ENCODE results near the gene PRKCA. TPM values are rescaled to one million over a fixed set of nuclear protein-coding genes. Genes with fewer than 3 reads are reported as not detected.

PRKCA gene
- total RNA-seq, 6 experiments from 2014 or later: 81.2 to 106 (median 92.9) TPM

DNA sequence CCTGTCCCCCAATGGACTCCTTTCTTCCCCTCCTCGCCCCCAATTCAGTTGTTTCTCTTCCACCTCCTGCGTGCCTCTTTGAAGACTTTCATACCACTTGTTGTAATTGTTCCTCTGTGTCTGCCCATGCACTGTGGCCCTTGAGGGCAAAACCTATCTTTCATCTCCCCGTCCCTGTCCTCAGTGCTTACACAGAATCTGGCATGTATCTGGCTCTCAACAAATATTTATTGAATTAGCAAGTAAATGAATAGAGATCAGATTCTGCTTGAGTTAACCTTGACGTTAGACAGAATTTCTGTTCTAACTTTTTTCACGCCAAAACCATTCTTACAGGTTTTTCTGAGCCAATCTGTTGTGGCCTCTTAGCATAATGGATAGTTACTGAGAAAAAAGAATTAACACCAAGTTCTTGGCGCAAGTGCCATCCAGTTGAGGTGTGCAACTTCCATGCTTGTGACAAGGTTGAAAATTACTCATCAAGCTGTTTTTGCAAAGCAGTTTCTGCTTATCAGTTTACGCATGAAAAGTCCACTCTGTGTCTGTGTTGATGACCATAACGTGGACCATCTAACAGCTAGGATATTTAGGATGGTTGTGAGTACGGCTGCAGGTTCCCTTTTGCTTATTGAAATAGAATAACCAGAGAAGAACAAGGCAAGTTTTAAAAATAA is 215.1 kb downstream of the PRKCA start:
- Mint-ChIP-seq H3K27me3 (ENCODE audit: insufficient read depth) (peaks cover 2% of the 10 kb centered on the region; the same call in 1 of the 2 replicates), H3K9me3 (no peaks in the 10 kb centered on the region)

DNA sequence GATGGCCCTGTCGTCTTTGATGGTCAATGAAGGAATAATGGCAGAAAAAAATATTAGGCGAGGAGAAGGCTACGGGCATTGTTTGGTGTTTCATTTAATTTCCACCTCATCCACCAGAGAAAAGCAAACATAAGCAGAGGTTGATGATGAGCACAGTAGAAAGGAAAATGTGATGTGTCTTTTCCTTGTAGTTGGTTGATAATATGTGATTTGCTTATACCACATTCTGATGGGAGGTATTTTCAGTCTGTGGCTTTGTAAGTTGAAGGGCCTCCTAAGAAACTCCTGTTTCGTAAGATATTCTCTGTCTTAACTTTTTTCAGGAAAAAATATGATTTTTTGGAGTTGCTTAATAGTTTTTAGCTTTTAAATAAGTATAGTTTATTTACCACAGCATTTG is 215.7 kb downstream of the PRKCA start:
- TF ChIP-seq, protein P1, sequence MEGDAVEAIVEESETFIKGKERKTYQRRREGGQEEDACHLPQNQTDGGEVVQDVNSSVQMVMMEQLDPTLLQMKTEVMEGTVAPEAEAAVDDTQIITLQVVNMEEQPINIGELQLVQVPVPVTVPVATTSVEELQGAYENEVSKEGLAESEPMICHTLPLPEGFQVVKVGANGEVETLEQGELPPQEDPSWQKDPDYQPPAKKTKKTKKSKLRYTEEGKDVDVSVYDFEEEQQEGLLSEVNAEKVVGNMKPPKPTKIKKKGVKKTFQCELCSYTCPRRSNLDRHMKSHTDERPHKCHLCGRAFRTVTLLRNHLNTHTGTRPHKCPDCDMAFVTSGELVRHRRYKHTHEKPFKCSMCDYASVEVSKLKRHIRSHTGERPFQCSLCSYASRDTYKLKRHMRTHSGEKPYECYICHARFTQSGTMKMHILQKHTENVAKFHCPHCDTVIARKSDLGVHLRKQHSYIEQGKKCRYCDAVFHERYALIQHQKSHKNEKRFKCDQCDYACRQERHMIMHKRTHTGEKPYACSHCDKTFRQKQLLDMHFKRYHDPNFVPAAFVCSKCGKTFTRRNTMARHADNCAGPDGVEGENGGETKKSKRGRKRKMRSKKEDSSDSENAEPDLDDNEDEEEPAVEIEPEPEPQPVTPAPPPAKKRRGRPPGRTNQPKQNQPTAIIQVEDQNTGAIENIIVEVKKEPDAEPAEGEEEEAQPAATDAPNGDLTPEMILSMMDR (IDR thresholded peaks at IDR 0.05): no peak
- no peak overlapping the region for H3K4me3 Mint-ChIP-seq
- no peaks in the 10 kb centered on the region for H3K9me3 Mint-ChIP-seq
- peaks cover 48% of the 10 kb centered on the region for H3K4me1 Mint-ChIP-seq (ENCODE audit: low read depth)
- H3K36me3 Mint-ChIP-seq (ENCODE audit: low read depth): peaks cover 18% of the 10 kb centered on the region
- no peak overlapping the region for H3K27ac Mint-ChIP-seq
- DNase-seq: no peak
- peaks cover 2% of the 10 kb centered on the region; the same call in 1 of the 2 replicates for H3K27me3 Mint-ChIP-seq (ENCODE audit: insufficient read depth)

More for the DNA sequence above, 215.1 kb downstream of the PRKCA start:
- no peak overlapping the region for H3K4me3 Mint-ChIP-seq
- no peak for DNase-seq
- H3K4me1 Mint-ChIP-seq (ENCODE audit: low read depth): peaks cover 41% of the 10 kb centered on the region
- no peak overlapping the region for H3K27ac Mint-ChIP-seq
- H3K36me3 Mint-ChIP-seq (ENCODE audit: low read depth): peaks cover 18% of the 10 kb centered on the region
- TF ChIP-seq, protein P1 (IDR thresholded peaks at IDR 0.05): no peak

DNA sequence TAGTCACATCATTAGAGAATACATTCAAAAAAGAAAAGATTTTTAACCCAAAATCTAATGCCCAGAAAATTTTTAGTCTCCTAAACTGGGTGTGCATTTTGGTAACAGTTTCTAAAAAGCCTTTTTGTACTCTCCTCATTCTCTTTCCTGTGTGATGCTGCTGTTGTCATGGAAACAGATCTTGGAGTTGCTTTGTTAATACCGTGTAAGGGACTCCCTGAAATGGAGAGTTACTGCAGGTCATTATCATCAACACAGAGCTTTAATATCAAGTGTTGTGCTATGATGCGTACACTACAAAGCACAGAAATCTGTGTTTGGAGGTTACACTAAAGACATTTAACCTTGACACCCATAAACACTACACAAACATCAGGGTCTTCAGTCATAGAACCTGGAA is 216.3 kb downstream of the PRKCA start:
- H3K36me3 Mint-ChIP-seq (ENCODE audit: low read depth): peaks cover 18% of the 10 kb centered on the region
- no peaks in the 10 kb centered on the region for H3K9me3 Mint-ChIP-seq
- H3K27me3 Mint-ChIP-seq (ENCODE audit: insufficient read depth): peaks cover 2% of the 10 kb centered on the region; the same call in 1 of the 2 replicates
- TF ChIP-seq, protein P1 (IDR thresholded peaks at IDR 0.05): no peak
- H3K4me1 Mint-ChIP-seq (ENCODE audit: low read depth): peaks cover 50% of the 10 kb centered on the region
- H3K27ac Mint-ChIP-seq: peak overlapping the region; percentile 11; the same call in 1 of the 2 replicates
- H3K4me3 Mint-ChIP-seq: no peak overlapping the region
- no peak for DNase-seq

DNA sequence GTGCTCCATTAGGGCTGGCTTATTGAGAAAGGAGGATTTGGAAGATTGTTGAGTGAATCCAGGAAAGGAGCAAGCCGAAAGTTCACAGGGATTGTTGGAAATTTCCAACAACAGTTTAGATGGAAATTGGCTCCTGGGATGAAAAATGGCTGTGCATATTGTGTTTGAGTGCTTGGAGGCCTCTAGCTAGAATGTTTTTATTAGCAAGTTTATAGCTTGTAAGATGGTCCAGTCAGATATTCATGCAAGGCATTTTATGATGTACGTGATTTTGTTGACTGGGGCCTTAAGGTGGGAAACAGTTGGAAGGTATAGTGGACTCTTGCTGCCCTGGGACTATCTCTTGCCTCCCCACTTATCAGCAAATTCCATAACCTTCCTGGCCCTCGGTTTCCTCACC is 216.7 kb downstream of the PRKCA start:
- Mint-ChIP-seq H3K27ac (peak overlapping the region; percentile 11; the same call in 1 of the 2 replicates), H3K36me3 (ENCODE audit: low read depth) (peaks cover 18% of the 10 kb centered on the region), H3K9me3 (no peaks in the 10 kb centered on the region), H3K4me1 (ENCODE audit: low read depth) (peaks cover 50% of the 10 kb centered on the region), H3K4me3 (no peak overlapping the region), H3K27me3 (ENCODE audit: insufficient read depth) (peaks cover 2% of the 10 kb centered on the region; the same call in 1 of the 2 replicates)
- TF ChIP-seq, protein P1 (IDR thresholded peaks at IDR 0.05): no peak
- no peak for DNase-seq

DNA sequence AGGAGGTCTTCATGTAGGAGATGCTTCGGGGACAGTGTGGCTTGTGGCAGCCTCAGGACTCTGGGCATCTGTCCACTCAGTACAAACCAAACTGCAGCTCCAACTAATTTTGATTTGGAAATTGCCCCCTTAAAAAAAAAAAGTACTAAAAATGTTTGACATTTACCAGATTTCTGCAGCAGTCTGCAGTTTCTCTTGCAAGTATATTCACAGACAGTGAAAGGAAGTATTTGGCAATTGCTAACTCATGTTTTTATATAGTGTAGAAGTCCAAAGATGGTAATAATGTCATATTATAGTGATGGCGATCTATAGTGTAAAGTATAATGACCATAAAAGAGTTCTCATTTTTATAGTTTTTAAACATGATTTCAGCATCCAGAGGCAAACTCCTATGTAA is 218.6 kb downstream of the PRKCA start:
- no peak for DNase-seq
- TF ChIP-seq, protein P1 (IDR thresholded peaks at IDR 0.05): no peak

More for the DNA sequence above, 218.6 kb downstream of the PRKCA start:
- no peak overlapping the region for H3K4me3 Mint-ChIP-seq
- H3K4me1 Mint-ChIP-seq (ENCODE audit: low read depth): peaks cover 60% of the 10 kb centered on the region
- H3K9me3 Mint-ChIP-seq: no peaks in the 10 kb centered on the region
- peaks cover 26% of the 10 kb centered on the region for H3K36me3 Mint-ChIP-seq (ENCODE audit: low read depth)
- H3K27me3 Mint-ChIP-seq (ENCODE audit: insufficient read depth): no peaks in the 10 kb centered on the region; the same call in 1 of the 2 replicates
- H3K27ac Mint-ChIP-seq: no peak overlapping the region

All from HFFc6 (cell line).